ENCODE measurements around the gene AHRR.

DNA sequence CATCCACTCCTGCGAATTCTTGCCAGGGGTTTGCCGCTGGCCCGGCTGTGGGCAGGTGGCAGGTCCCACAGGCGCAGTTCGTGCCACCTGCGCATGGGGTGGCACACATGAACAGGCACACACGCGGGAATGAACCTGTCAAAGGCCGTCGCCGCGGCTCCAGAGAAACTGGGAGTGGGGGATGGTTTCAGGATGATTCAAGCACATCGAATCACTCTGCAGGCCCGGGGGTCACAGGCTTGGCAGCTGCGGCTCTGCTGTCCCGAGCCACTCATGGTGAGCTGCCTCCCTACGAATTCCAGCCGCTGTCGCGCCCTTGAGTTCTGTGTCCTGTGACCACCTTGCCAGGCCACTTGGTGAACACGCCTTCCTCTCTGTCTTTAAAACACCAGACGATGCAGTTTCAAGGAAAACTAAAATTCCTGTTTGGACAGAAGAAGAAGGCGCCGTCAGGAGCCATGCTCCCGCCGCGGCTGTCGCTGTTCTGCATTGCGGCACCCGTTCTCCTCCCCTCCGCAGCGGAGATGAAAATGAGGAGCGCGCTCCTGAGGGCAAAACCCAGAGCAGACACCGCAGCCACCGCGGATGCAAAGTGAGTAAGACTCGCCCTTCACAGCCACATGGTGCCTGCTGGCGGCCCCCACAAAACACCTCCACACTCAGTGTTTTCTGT is 106.0 kb downstream of the AHRR start:
- TF ChIP-seq RNF2 (IDR thresholded peaks at IDR 0.05; ENCODE audit: borderline replicate concordance, low read depth) (no peak), USF2 (IDR thresholded peaks at IDR 0.05) (no peak), RAD21 (conservative IDR thresholded peaks at IDR 0.05 in 1 of 2, IDR thresholded peaks at IDR 0.05 in 1 of 2) (no peak), NFE2L2 (conservative IDR thresholded peaks at IDR 0.05; ENCODE audit: low read length) (no peak), EP300 (IDR thresholded peaks at IDR 0.05) (no peak), BCL3 (IDR thresholded peaks at IDR 0.05) (no peak), RFX5 (IDR thresholded peaks at IDR 0.05) (no peak), RARB (CRISPR knock-in tag; IDR thresholded peaks at IDR 0.05) (no peak)
- TF ChIP-seq, protein P1, sequence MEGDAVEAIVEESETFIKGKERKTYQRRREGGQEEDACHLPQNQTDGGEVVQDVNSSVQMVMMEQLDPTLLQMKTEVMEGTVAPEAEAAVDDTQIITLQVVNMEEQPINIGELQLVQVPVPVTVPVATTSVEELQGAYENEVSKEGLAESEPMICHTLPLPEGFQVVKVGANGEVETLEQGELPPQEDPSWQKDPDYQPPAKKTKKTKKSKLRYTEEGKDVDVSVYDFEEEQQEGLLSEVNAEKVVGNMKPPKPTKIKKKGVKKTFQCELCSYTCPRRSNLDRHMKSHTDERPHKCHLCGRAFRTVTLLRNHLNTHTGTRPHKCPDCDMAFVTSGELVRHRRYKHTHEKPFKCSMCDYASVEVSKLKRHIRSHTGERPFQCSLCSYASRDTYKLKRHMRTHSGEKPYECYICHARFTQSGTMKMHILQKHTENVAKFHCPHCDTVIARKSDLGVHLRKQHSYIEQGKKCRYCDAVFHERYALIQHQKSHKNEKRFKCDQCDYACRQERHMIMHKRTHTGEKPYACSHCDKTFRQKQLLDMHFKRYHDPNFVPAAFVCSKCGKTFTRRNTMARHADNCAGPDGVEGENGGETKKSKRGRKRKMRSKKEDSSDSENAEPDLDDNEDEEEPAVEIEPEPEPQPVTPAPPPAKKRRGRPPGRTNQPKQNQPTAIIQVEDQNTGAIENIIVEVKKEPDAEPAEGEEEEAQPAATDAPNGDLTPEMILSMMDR (IDR thresholded peaks at IDR 0.05), result no peak
